Gastrocnemius medialis (tissue), 4 donors: ENCODE measurements around the gene ZBTB45.

Experiments used
- CTCF ChIP-seq, 5 experiments: fragments of 450-650 bp in 3 of 5; fragments of 200-600 bp in 2 of 5; sonication (generic) in 2 of 5; IDR thresholded peaks in 4 of 5; conservative IDR thresholded peaks in 1 of 5; 1 replicate in 4 of 5; 2 replicates in 1 of 5; pipeline ENCODE4 v1.5.1; 2016 to 2019; ENCODE audit warnings: antibody characterized with exemption in 5 of 5, mild to moderate bottlenecking in 3 of 5, moderate library complexity in 3 of 5
- POLR2A ChIP-seq, 2 donors: fragments of 450-650 bp; IDR thresholded peaks; one replicate each; pipeline ENCODE4 v1.6.1; 2017; ENCODE audit warnings: antibody characterized with exemption in 2 of 2, mild to moderate bottlenecking in 2 of 2, moderate library complexity in 2 of 2

- no peak for TF ChIP-seq CTCF (IDR thresholded peaks at IDR 0.05 in 4 of 5, conservative IDR thresholded peaks at IDR 0.05 in 1 of 5)
- no peak for TF ChIP-seq POLR2A (IDR thresholded peaks at IDR 0.05)
Measured at GRCh38 chr19:58555920-58556621, 36.5 kb upstream of the ZBTB45 start.
